Right lobe of liver (tissue), 4 donors: ENCODE data around the gene TTC12.

Experiments
- CTCF ChIP-seq, 4 donors: fragments of 200-600 bp in 3 of 4; fragments of 450-650 bp in 1 of 4; IDR thresholded peaks; one replicate each; pipeline versions ENCODE4 v1.5.1 to v1.8.0; 2016 to 2022; ENCODE audit warnings: antibody characterized with exemption in 4 of 4, mild to moderate bottlenecking in 2 of 4
- POLR2A ChIP-seq: fragments of 450-650 bp; IDR thresholded peaks from one replicate; pipeline ENCODE4 v1.6.1; 2017; ENCODE audit warnings: antibody characterized with exemption, mild to moderate bottlenecking
- donor health status: DM: no; HTN: no; CAD: no.
- donor health status: DM: no; HTN: no; CAD: no.
- donor health status: DM: no; HTN: yes; CAD: no.

DNA sequence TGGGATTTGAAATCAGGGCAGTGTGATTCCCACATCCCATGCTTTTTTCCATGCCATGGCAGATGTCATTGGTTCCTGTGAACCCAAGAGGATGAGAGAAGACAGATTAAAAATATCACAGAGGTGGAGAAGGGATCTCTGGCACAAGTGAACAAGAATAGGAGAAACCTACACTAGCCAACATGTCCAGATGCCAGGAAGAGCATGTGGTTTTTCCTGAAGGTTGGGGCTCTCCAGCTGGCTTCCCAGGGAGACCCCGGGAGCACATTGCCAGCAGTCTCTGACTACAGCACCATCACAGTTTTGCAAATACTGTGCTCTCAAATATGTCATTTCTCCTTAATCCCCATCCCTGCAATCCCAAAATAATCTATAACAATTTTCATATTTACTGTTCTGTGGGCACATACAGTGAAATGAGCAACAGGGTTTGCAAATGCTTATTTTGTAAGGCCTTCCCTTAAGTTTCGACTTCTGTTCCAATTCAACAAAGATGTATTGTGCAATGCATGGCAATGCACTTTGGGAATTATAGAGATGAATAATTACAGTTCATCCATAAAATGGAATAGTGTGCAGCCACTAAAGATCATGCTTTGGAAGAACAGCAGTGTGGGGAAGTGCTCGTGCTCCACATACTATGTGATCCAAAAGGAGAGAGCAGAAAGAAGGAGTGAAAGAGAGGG is 78.0 kb downstream of the TTC12 start:
- TF ChIP-seq POLR2A: no peak
- no peak for TF ChIP-seq CTCF (IDR thresholded peaks at IDR 0.05)
